ENCODE results near the gene RGN.

Gene RGN

DNA sequence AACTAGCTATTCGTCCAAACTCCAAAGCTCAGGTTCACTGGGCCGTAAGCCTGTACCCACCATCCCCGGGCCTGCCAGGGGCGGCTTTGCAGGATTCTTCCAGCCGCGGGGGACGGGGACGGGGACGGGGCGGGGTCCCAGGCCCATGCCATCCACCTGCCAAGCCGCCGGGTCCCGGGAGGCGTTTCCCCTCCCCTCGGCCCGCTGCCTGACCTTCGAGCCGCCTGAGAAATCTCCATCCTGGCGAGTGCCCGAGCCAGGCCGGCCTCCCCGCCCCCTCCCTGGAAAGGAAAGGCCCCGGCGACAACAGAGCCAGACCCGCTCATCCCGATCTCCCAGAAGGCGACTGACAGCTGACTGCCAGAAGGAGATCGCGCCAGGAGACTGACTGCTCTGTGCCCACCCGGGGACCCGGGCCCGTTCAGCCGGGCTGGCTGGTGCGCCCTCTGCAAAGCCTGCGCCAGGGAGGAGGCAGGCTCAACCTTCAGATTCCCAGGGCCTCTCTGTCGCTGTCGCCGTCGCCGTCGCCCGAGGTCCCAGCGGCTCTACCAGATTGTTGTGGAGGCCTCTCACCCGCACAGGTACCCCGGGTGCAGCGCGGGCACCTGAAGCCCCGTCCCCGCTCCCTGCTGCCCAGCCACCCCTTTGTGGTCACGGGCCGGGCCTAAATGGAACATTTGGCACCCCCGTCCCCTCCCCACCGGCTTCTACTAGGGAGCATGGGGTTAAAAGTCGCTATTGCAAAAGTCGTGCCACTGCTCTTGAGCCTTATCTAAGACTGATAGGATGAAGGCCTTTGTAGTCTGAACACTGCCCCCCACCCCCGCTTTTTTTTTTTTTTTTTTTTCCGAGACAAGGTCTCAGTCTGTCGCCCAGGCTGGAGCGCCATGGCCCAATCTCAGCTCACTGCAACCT lies at the start of gene RGN:
RGN (plus strand) TSS at position 315 of the 915 bp plus-strand sequence. CDS start 2,702 bp downstream, outside the sequence.
- Histone ChIP-seq H3K9me3 (ENCODE audit: control insufficient read depth, low read length) (no peaks in the 10 kb centered on the region), H3K27me3 (ENCODE audit: control insufficient read depth, insufficient read depth, low read length) (no peaks in the 10 kb centered on the region), H3K36me3 (ENCODE audit: control insufficient read depth, insufficient read depth, low read length) (no peaks in the 10 kb centered on the region), H3K9ac (ENCODE audit: low read length) (peak within 1 kb of the TSS; percentile 39), H3K4me1 (ENCODE audit: control insufficient read depth, insufficient read depth, low read length) (no peaks in the 10 kb centered on the region), H3K4me3 (ENCODE audit: low read length) (no peak within 1 kb of the TSS)

DNA sequence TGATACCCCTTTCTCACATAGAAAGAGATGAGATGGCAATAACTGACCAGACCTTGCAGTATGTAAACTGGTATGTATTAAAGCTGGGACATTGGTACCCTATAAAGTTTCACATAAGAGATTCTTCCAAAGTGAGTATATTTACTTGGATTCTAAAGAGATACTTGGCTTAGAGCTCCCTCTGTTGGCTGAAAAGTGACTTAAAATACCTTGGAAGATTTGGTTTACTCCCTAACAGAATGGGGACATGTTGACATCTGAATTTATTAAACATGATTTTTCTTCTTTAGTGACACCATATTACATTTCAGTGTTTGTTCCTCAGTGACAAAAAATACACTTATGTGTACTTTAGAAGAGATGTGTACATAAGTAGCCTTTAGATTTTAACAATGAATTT lies 47.9 kb upstream of the RGN start:
- Histone ChIP-seq H3K9me3 (ENCODE audit: control insufficient read depth, low read length) (no peaks in the 10 kb centered on the region), H3K4me1 (ENCODE audit: control insufficient read depth, insufficient read depth, low read length) (no peaks in the 10 kb centered on the region), H3K36me3 (ENCODE audit: control insufficient read depth, insufficient read depth, low read length) (no peaks in the 10 kb centered on the region), H3K9ac (ENCODE audit: low read length) (no peak overlapping the region), H3K4me3 (ENCODE audit: low read length) (no peak overlapping the region), H3K27me3 (ENCODE audit: control insufficient read depth, insufficient read depth, low read length) (no peaks in the 10 kb centered on the region)

DNA sequence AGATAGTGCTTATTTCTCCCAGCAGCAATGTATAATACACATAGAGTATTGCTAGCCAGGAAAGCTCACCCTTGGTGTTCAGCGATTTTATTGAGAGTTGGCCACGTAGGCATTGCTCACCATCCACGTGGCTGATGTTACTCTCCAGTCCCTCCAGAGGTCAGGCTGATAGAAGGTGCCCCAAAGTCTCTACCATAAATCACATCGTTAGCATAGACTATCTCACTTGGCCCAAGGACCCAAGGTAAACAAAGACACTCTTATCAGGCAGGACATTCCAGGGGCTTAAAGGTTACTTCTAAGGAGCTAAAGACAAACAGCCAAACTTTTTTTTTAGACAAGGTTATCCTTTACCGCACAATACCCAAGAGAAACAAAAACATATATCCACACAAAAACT lies 30.3 kb upstream of the RGN start:
- H3K36me3 ChIP-seq (ENCODE audit: control insufficient read depth, insufficient read depth, low read length) = no peaks in the 10 kb centered on the region
- H3K27me3 ChIP-seq (ENCODE audit: control insufficient read depth, insufficient read depth, low read length) = no peaks in the 10 kb centered on the region
- H3K4me1 ChIP-seq (ENCODE audit: control insufficient read depth, insufficient read depth, low read length) = no peaks in the 10 kb centered on the region
- no peak overlapping the region for H3K4me3 ChIP-seq (ENCODE audit: low read length)
- H3K9me3 ChIP-seq (ENCODE audit: control insufficient read depth, low read length) = no peaks in the 10 kb centered on the region
- H3K9ac ChIP-seq (ENCODE audit: low read length) = no peak overlapping the region

DNA sequence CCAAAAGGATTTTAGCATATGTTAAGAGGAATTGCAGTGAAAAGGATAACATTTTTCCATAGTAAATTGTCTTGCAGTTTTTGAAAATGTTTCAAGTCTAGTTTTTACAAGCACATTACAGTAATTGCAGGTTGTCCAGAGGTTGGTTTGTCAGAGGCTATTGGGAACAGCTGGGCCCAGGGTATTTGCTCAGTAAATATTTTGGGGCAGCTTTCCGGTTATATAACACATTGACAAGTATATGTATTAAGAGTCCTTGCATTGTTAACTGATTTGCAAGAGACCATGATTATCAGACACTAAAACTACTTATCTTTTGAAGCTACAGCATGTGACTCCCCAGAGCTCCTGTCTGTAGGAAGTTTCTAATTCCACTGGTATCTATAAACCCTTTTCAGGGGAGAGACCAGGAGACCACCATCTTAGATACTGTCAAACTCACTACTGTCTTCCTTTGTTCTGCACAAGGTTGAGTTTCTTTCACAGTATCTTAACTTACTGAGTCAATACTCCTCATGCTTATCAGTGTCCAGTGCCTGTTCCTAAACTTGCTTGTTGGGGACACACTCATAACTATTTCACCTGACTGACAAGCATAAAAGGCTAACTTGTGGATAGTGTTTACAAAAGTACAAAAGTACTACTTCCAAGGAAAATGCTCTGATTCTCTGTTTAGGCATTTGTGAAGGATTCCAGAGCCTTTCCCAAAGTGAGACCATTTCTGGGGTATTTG lies 18.9 kb upstream of the RGN start:
- Histone ChIP-seq H3K36me3 (ENCODE audit: control insufficient read depth, insufficient read depth, low read length) (no peaks in the 10 kb centered on the region), H3K9me3 (ENCODE audit: control insufficient read depth, low read length) (no peaks in the 10 kb centered on the region), H3K4me1 (ENCODE audit: control insufficient read depth, insufficient read depth, low read length) (no peaks in the 10 kb centered on the region), H3K9ac (ENCODE audit: low read length) (no peak overlapping the region), H3K4me3 (ENCODE audit: low read length) (no peak overlapping the region), H3K27me3 (ENCODE audit: control insufficient read depth, insufficient read depth, low read length) (no peaks in the 10 kb centered on the region)

DNA sequence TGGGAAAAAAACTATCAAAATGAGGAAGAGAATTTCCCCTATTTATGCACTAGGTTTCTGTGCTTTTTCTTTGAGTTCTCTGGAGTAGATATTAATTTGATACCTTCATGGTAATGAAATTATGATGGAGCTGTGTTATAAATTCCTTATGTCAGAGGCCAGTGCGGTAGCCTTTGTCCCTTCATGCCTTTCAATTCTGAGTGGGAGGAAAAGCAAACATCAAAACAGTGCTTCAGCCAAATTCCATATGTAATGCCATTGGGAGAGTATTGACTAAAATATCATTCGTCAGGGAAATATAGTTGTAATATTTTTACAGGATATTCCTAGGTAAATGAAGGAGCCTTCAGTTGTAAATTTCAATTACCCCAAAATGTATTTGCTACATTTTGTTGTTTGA lies 17.5 kb upstream of the RGN start:
- no peaks in the 10 kb centered on the region for H3K27me3 ChIP-seq (ENCODE audit: control insufficient read depth, insufficient read depth, low read length)
- no peaks in the 10 kb centered on the region for H3K36me3 ChIP-seq (ENCODE audit: control insufficient read depth, insufficient read depth, low read length)
- H3K4me3 ChIP-seq (ENCODE audit: low read length) = no peak overlapping the region
- no peaks in the 10 kb centered on the region for H3K4me1 ChIP-seq (ENCODE audit: control insufficient read depth, insufficient read depth, low read length)
- no peak overlapping the region for H3K9ac ChIP-seq (ENCODE audit: low read length)
- no peaks in the 10 kb centered on the region for H3K9me3 ChIP-seq (ENCODE audit: control insufficient read depth, low read length)

DNA sequence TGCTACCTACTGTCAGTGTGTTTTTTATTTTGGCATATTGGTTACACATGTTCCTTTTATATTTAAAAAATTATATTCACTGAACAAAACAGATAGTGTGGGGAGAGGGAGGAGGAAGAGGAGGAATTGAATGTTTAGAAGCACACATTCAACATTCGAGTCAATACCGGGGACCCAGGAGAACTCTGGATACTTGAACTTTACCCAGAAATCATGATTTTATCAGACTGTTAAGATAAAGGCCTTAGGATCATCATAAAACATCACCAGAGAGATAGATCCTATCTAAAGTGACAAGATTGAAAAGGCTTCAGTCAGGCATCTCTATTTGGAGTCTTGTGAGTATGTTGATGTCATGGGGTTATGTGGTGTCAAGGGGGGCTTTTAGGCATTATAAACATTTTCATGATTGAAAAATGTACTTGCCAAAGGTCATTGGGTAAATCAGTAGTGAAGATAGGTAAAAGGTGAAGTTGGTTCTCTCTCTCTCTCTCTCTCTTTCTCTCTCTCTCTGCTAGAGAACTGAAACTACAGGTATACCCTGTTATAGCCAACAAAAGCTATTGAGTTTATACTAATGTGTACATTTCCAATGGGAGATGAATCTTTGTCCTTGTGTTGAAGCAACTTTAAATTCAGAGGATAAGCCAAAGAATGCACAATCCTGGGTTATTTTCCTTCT lies 16.9 kb upstream of the RGN start:
- H3K4me3 ChIP-seq (ENCODE audit: low read length) = no peak overlapping the region
- H3K9ac ChIP-seq (ENCODE audit: low read length) = no peak overlapping the region
- H3K36me3 ChIP-seq (ENCODE audit: control insufficient read depth, insufficient read depth, low read length) = no peaks in the 10 kb centered on the region
- H3K27me3 ChIP-seq (ENCODE audit: control insufficient read depth, insufficient read depth, low read length) = no peaks in the 10 kb centered on the region
- no peaks in the 10 kb centered on the region for H3K4me1 ChIP-seq (ENCODE audit: control insufficient read depth, insufficient read depth, low read length)
- no peaks in the 10 kb centered on the region for H3K9me3 ChIP-seq (ENCODE audit: control insufficient read depth, low read length)

DNA sequence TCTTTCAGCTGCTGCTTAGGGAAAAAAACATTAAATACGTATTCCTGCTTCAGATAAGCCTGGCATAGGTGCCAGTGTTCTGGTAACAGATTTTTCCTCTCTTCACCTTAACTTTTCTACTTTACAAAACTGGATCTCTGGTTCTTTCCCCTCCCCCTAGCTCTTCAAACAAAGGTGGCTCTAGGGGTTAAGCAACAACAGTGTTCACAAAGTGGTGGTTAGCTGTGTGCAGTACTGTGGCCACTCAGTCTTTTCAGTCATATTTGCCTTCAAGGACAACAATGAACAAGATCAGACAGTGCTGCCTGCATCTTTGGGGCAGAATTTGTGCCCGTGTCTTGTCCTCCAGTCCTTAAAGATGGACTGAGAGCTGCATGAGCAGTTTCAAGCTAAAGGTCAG lies 15.1 kb upstream of the RGN start:
- no peaks in the 10 kb centered on the region for H3K9me3 ChIP-seq (ENCODE audit: control insufficient read depth, low read length)

DNA sequence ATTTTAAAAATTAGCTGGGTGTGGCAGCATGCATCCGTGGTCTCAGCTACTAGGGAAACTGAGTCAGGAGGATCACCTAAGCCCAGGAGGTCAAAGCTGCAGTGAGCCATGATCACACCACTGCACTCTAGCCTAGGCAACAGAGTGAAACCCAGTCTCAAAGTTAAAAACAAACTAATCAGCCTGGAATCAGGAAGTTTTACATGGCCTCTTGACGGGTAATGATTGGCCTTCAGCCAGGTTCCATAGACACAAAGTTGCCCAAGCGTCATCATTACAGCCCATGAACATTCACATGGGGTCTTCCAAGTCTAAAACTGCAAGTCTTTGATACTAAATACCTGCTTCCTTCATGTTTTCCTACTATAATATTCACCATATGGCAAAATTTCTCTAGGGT lies 10.0 kb upstream of the RGN start:
- H3K9me3 ChIP-seq (ENCODE audit: control insufficient read depth, low read length) = no peaks in the 10 kb centered on the region
- no peaks in the 10 kb centered on the region for H3K36me3 ChIP-seq (ENCODE audit: control insufficient read depth, insufficient read depth, low read length)
- no peak overlapping the region for H3K9ac ChIP-seq (ENCODE audit: low read length)
- H3K4me1 ChIP-seq (ENCODE audit: control insufficient read depth, insufficient read depth, low read length) = no peaks in the 10 kb centered on the region
- H3K27me3 ChIP-seq (ENCODE audit: control insufficient read depth, insufficient read depth, low read length) = no peaks in the 10 kb centered on the region
- no peak overlapping the region for H3K4me3 ChIP-seq (ENCODE audit: low read length)

More for the DNA sequence above, 15.1 kb upstream of the RGN start:
- H3K27me3 ChIP-seq (ENCODE audit: control insufficient read depth, insufficient read depth, low read length) = no peaks in the 10 kb centered on the region
- no peak overlapping the region for H3K9ac ChIP-seq (ENCODE audit: low read length)
- no peaks in the 10 kb centered on the region for H3K36me3 ChIP-seq (ENCODE audit: control insufficient read depth, insufficient read depth, low read length)
- no peak overlapping the region for H3K4me3 ChIP-seq (ENCODE audit: low read length)
- H3K4me1 ChIP-seq (ENCODE audit: control insufficient read depth, insufficient read depth, low read length) = no peaks in the 10 kb centered on the region

DNA sequence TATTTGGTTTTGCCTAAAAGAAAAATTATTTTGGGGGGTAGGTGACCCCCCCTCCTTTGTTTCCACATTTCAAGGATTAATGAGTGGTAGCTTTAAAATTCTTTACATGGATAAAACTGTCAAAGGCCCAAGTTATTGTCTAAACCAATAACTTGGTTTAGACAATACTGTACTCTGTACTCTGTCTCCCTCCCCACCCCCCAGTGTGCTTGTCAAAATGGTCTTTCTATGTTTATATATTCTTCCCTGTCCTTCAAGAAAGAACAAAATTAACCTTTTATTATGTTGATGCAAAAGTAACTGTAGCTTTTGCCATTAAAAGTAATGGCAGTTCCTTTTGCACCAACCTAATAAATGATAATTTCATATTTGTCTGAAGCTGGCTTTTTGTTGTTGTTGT lies 9.5 kb upstream of the RGN start:
- Histone ChIP-seq H3K9me3 (ENCODE audit: control insufficient read depth, low read length) (no peaks in the 10 kb centered on the region), H3K4me1 (ENCODE audit: control insufficient read depth, insufficient read depth, low read length) (no peaks in the 10 kb centered on the region), H3K27me3 (ENCODE audit: control insufficient read depth, insufficient read depth, low read length) (no peaks in the 10 kb centered on the region), H3K9ac (ENCODE audit: low read length) (no peak overlapping the region), H3K36me3 (ENCODE audit: control insufficient read depth, insufficient read depth, low read length) (no peaks in the 10 kb centered on the region), H3K4me3 (ENCODE audit: low read length) (no peak overlapping the region)

DNA sequence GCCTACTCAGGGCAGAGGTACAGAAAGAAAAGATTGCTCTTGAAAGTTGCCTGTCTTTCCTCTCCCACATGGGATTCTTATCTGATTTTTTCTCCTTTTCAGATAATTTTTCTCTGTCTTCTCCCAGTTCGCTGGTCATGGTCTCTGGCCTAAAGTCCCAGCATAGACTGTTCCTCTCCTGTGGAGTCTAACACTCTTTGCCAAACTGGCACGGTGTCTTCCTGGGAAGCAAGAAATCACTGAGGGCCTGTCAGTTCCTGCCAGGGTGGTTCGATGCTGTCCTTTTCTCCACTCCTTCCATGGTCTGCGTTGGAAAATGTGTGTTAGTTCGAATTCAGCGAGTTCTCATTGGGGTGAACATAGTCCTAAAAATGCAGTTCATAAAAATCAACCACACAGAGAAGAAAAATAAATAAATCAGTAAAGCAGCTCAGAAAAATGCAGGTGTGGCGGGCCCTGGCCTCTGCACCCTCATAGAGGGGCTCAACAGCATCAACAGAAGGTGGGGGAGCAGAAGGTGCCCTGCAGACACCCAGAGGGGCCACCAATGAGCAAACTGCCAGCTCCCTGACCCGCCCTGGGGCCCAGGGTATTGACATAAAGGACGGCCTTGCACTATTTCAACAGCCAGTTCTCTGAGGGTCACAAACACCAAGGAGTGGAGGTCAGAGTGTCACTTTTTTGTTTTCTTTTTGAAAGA lies 2.1 kb downstream of the RGN start:
- Histone ChIP-seq H3K4me1 (ENCODE audit: control insufficient read depth, insufficient read depth, low read length) (no peaks in the 10 kb centered on the region), H3K27me3 (ENCODE audit: control insufficient read depth, insufficient read depth, low read length) (no peaks in the 10 kb centered on the region), H3K9me3 (ENCODE audit: control insufficient read depth, low read length) (no peaks in the 10 kb centered on the region), H3K4me3 (ENCODE audit: low read length) (no peak overlapping the region), H3K36me3 (ENCODE audit: control insufficient read depth, insufficient read depth, low read length) (no peaks in the 10 kb centered on the region), H3K9ac (ENCODE audit: low read length) (no peak overlapping the region)

DNA sequence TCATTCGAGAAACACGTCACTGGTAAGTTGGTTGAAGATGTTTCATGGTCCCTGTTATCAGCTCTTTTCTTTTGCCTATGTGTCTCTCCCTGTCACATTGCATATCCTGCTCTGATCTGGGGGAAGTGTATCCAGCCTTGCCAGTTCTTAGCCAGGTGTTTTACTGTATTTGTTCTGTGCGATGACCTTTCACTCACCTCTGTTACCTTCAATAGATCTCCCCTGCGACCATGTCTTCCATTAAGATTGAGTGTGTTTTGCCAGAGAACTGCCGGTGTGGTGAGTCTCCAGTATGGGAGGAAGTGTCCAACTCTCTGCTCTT lies 2.6 kb downstream of the RGN start:
- Histone ChIP-seq H3K9ac (ENCODE audit: low read length) (no peak overlapping the region), H3K4me3 (ENCODE audit: low read length) (no peak overlapping the region)

More for the DNA sequence above, 2.6 kb downstream of the RGN start:
- Histone ChIP-seq H3K36me3 (ENCODE audit: control insufficient read depth, insufficient read depth, low read length) (no peaks in the 10 kb centered on the region), H3K27me3 (ENCODE audit: control insufficient read depth, insufficient read depth, low read length) (no peaks in the 10 kb centered on the region), H3K4me1 (ENCODE audit: control insufficient read depth, insufficient read depth, low read length) (no peaks in the 10 kb centered on the region), H3K9me3 (ENCODE audit: control insufficient read depth, low read length) (no peaks in the 10 kb centered on the region)

Measured in mucosa of stomach (tissue), 1 donor.